Bladder microvascular endothelial cell (primary cell): ENCODE results near the gene ZNF846. TPM values are rescaled to one million over a fixed set of nuclear protein-coding genes. Genes with fewer than 3 reads are reported as not detected.

ENCODE experiments used
- total RNA-seq: library from RNA; depleted of rRNA; stranded (reverse); fragments of >200 nt; gene quantifications from 2 replicates; pipeline ENCODE4 v1.2.3, GENCODE V29; 2014

ZNF846 gene
- 5.0 and 7.2 TPM in 2 replicates for total RNA-seq

DNA sequence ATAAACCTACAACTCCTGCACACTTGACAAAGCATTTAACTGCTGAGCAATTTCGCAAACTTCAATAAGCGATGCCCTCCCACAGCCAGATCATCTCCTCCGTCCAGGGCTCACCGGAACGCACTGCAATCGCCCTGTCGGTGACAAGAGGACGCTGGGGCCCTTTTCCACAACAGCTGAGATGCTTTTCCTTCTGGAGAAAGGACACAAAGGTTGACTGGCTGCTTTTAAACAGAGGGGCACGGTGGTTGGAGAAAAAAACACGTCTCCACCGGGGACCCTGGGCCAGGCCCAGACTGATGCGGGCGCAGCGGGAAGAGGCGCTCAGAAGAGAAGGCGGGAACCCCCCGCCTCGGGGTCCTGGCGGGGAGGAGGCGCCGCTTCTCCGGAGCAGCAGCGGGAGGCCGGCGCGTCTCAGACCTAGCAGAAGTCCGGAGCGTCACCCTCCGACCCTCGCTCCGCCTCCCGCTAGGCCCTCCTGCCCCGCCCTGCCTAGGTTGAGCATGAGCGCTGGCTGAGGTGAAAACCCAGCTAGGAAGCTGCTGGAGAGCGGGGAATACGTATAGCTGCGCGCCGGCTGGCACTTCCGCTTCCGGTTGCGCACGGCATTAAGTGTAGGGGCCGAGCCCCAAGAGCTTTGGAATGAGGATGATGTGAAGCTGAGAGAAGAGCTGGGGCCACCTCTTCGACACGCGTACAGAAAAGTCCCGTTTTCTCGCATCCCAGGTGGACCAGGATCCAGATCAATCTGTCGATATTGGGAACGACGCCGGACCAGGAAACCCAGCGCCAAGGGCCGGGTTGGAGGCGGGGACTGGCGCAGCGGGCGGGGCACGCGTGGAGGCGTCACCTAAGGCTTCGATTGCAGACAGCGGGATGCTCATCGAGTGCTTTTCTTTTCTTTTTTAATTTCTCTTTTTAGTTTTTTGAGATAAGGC lies at the start of gene ZNF846:
TSS of gene ZNF846 (minus strand) at position 564 of the 938 bp plus-strand sequence. CDS start 3,788 bp downstream, outside the sequence.

Other genes starting within 250 kb of the ZNF846 start
- 12.3 and 20.5 TPM in 2 replicates for gene ZNF426, start 230.1 kb downstream of the ZNF846 start, total RNA-seq
- gene ZNF121, start 184.2 kb downstream of the ZNF846 start, total RNA-seq, result 17.0 and 39.1 TPM in 2 replicates
- gene ZNF561, start 147.5 kb downstream of the ZNF846 start, total RNA-seq, result 20.2 and 51.4 TPM in 2 replicates
- gene ZNF562, start 93.6 kb downstream of the ZNF846 start, total RNA-seq, result 12.8 and 30.5 TPM in 2 replicates
- gene FBXL12, start 50.3 kb upstream of the ZNF846 start, total RNA-seq, result 7.6 and 9.4 TPM in 2 replicates
- 180 and 305 TPM in 2 replicates for gene UBL5, start 59.2 kb upstream of the ZNF846 start, total RNA-seq
- 101 and 123 TPM in 2 replicates for gene PIN1, start 66.6 kb upstream of the ZNF846 start, total RNA-seq
- gene OLFM2, start 167.8 kb upstream of the ZNF846 start, total RNA-seq, result 1.6 and 2.6 TPM in 2 replicates
- gene COL5A3, start 241.8 kb upstream of the ZNF846 start, total RNA-seq, result 0.19 and 1.8 TPM in 2 replicates
- gene RDH8, start 244.7 kb upstream of the ZNF846 start, total RNA-seq, result not detected in 2 replicates